Fibroblast of lung (primary cell): Measurements from ENCODE around the gene RNLS. TPM values are rescaled to one million over a fixed set of nuclear protein-coding genes. Genes with fewer than 3 reads are reported as not detected.
A peak's percentile ranks its signal among the peaks of the same experiment; 100 is the strongest.

Experiments
- DNase-seq, 2 donors: peaks; one replicate each; pipeline versions ENCODE4 v3.0.0 to v3.0.0-alpha.2; 2010; ENCODE audit warnings: low read depth in 2 of 2
- H2AFZ ChIP-seq: 2 replicates; pipeline ENCODE4 v1.5.1; 2012; ENCODE audit warnings: low read length, control low read depth, inconsistent platforms
- H3K27ac ChIP-seq: 2 replicates; pipeline ENCODE4 v1.5.1; 2011; ENCODE audit warnings: low read length, control low read depth; ENCODE audit not compliant: insufficient read depth
- H3K27me3 ChIP-seq: 2 replicates; pipeline ENCODE4 v1.5.1; 2011; ENCODE audit warnings: mild to moderate bottlenecking, low read length; ENCODE audit not compliant: control insufficient read depth, insufficient read depth
- H3K36me3 ChIP-seq: 2 replicates; pipeline ENCODE4 v1.5.1; 2011; ENCODE audit warnings: low read length; ENCODE audit not compliant: control insufficient read depth, insufficient read depth
- H3K4me1 ChIP-seq: 2 replicates; pipeline ENCODE4 v1.5.1; 2011; ENCODE audit warnings: low read length; ENCODE audit not compliant: control insufficient read depth, insufficient read depth; ENCODE audit errors: extremely low read depth
- H3K4me2 ChIP-seq: 2 replicates; pipeline ENCODE4 v1.5.1; 2011; ENCODE audit warnings: low read length, control low read depth; ENCODE audit not compliant: insufficient read depth; ENCODE audit errors: extremely low read depth
- H3K4me3 ChIP-seq, 4 experiments: fragments of 200-600 bp in 1 of 4; sonication (generic) in 1 of 4; replicated peaks in 1 of 4; 2 replicates each; pipeline ENCODE4 v1.5.1; 2011 to 2016; ENCODE audit warnings: low read length in 4 of 4, low read depth in 3 of 4, mild to moderate bottlenecking in 3 of 4, control low read depth in 2 of 4, inconsistent platforms in 1 of 4, mixed read lengths in 1 of 4; ENCODE audit not compliant: insufficient read depth in 1 of 4; ENCODE audit errors: control extremely low read depth in 1 of 4
- H3K79me2 ChIP-seq: 2 replicates; pipeline ENCODE4 v1.5.1; 2012; ENCODE audit warnings: mild to moderate bottlenecking, low read length, inconsistent platforms; ENCODE audit not compliant: control insufficient read depth, insufficient read depth
- H3K9ac ChIP-seq: 2 replicates; pipeline ENCODE4 v1.5.1; 2011; ENCODE audit warnings: mild to moderate bottlenecking, low read length, control low read depth; ENCODE audit not compliant: insufficient read depth
- H3K9me3 ChIP-seq: 2 replicates; pipeline ENCODE4 v1.5.1; 2012; ENCODE audit warnings: low read depth, low read length; ENCODE audit not compliant: control insufficient read depth, insufficient read depth
- H4K20me1 ChIP-seq: 2 replicates; pipeline ENCODE4 v1.5.1; 2011; ENCODE audit warnings: low read length; ENCODE audit not compliant: control insufficient read depth, insufficient read depth; ENCODE audit errors: extremely low read depth
- CTCF ChIP-seq, 2 donors: IDR thresholded peaks in 1 of 2; conservative IDR thresholded peaks in 1 of 2; 1 replicate in 1 of 2; 2 replicates in 1 of 2; pipeline ENCODE4 v1.5.1; 2011 to 2012; ENCODE audit warnings: low read length in 2 of 2, control low read depth in 1 of 2, inconsistent platforms in 1 of 2, low read depth in 1 of 2, mild to moderate bottlenecking in 1 of 2
- EZH2 ChIP-seq: IDR thresholded peaks from 2 replicates; pipeline ENCODE4 v1.5.1; 2012; ENCODE audit warnings: low read length, control low read depth, mild to moderate bottlenecking; ENCODE audit errors: missing control alignments
- polyA plus RNA-seq, 2 donors: library from polyadenylated mRNA; depleted of rRNA in 1 of 2; stranded (reverse) in 1 of 2; unstranded in 1 of 2; fragments of >200 nt; gene quantifications; 2 replicates each; pipeline ENCODE4 v1.2.1, GENCODE V29; 2011 to 2012; ENCODE audit warnings: missing spikeins in 1 of 2
- total RNA-seq: library from RNA; depleted of rRNA; stranded (reverse); fragments of >200 nt; gene quantifications from 2 replicates; pipeline ENCODE4 v1.2.1, GENCODE V29; 2014

RNLS gene
- total and polyA plus RNA-seq, 2 donors (not counting 1 experiment from before 2014, with no cell fraction given) = 16.5 to 18.4 TPM

GRCh38 chr10:88456730-88457129 is 126.4 kb downstream of the RNLS start:
- Histone ChIP-seq H3K27me3 (no peaks in the 10 kb centered on the region), H3K4me2 (no peak overlapping the region), H3K9me3 (no peaks in the 10 kb centered on the region), H4K20me1 (no peaks in the 10 kb centered on the region), H3K4me3 (no peak overlapping the region), H3K27ac (no peak overlapping the region), H3K36me3 (no peaks in the 10 kb centered on the region), H3K79me2 (no peaks in the 10 kb centered on the region), H3K9ac (no peak overlapping the region), H3K4me1 (no peaks in the 10 kb centered on the region), H2AFZ (no peak overlapping the region)
- DNase-seq = peak; percentile 72 to 78
- TF ChIP-seq EZH2 (no peak), CTCF (conservative IDR thresholded peaks at IDR 0.05 in 1 of 2, IDR thresholded peaks at IDR 0.05 in 1 of 2; ENCODE audit: low read depth in 1 of 2, low read length in 2 of 2) (no peak)

- Histone ChIP-seq H2AFZ (no peak overlapping the region), H3K9me3 (no peaks in the 10 kb centered on the region), H4K20me1 (no peaks in the 10 kb centered on the region), H3K27ac (no peak overlapping the region), H3K36me3 (no peaks in the 10 kb centered on the region), H3K79me2 (no peaks in the 10 kb centered on the region), H3K4me1 (no peaks in the 10 kb centered on the region), H3K27me3 (no peaks in the 10 kb centered on the region), H3K4me3 (no peak overlapping the region), H3K9ac (no peak overlapping the region), H3K4me2 (no peak overlapping the region)
- DNase-seq = no peak
- TF ChIP-seq EZH2 = no peak
Measured at GRCh38 chr10:88455831-88456230, 127.3 kb downstream of the RNLS start.

GRCh38 chr10:88450201-88450600 is 132.9 kb downstream of the RNLS start:
- Histone ChIP-seq H3K9ac (no peak overlapping the region), H3K27ac (no peak overlapping the region), H4K20me1 (no peaks in the 10 kb centered on the region), H3K9me3 (no peaks in the 10 kb centered on the region), H2AFZ (no peak overlapping the region), H3K36me3 (no peaks in the 10 kb centered on the region), H3K27me3 (no peaks in the 10 kb centered on the region), H3K79me2 (no peaks in the 10 kb centered on the region), H3K4me1 (no peaks in the 10 kb centered on the region), H3K4me3 (no peak overlapping the region), H3K4me2 (no peak overlapping the region)
- no peak for DNase-seq
- no peak for TF ChIP-seq EZH2
- TF ChIP-seq CTCF (conservative IDR thresholded peaks at IDR 0.05 in 1 of 2, IDR thresholded peaks at IDR 0.05 in 1 of 2; ENCODE audit: low read depth in 1 of 2, low read length in 2 of 2) = no peak
